IPS-NIHi7 (cell line): Measurements from ENCODE around the gene ACSM6.

ENCODE experiments used
- DNase-seq: peaks from one replicate; pipeline ENCODE4 v3.0.0; 2012; ENCODE audit warnings: mixed read lengths; ENCODE audit errors: extremely low spot score

The ACSM6 gene

DNA sequence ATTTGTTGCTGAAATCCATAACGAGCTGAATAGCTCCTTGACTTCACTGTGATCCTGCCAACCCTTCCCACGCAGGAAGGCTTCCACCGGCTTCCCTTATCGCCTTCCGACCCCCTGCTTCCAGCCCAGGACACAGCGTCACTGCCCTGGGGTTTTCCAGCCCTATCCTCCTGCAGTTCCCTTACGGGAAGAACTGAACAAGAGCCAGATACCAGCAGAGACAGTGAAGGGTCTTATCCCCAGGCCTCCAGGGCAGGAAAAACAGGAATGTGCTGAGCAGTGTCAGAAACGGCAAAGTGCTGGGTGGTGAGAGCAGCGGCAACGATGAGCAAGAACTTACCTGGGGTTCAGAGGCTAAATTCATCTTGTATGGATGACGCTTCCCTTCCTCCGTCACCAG is 74.4 kb downstream of the ACSM6 start:
- no peak for DNase-seq

DNA sequence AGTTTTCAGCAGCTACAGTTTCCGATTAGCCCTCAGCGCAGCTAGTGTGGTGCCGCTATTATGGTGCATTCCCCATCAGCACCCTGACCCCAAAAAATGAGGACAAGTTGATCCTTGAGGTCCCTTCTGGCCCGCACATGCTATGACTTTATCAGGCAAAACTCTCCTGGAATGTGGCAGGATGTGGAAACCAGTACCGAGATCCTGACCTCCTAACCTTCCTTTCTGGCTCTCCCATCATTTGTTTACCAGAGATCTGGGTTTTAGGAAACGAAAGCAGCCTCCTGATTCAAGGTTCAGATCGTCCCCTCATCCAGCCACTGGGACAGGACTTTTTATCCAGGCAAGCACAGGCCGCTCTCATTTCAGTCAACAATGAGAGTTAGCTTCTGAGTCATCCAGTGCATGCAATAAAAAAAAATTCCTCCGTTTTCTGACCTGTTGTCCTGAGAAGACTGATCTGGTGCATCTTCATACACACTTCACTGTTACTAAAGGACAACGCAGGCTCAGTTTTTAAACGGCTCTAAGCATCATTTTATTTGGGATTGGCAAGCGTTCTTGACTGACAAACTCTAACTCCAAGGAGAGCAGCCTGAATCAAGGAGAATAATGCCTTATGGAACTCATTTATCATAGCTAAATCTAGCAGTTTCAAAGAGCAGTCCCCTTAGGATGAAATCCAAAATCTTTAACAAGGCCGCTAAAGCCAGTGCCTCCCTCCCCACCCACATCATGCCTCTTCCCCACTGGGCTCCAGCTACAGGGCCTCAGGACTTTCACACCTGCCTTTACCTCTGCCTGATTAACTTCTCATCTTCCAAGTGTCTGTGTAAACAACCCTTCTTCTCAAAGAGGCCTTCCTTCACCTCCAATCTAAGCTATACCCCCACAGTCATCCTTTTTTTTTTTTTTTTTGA is 79.6 kb downstream of the ACSM6 start:
- DNase-seq = no peak

DNA sequence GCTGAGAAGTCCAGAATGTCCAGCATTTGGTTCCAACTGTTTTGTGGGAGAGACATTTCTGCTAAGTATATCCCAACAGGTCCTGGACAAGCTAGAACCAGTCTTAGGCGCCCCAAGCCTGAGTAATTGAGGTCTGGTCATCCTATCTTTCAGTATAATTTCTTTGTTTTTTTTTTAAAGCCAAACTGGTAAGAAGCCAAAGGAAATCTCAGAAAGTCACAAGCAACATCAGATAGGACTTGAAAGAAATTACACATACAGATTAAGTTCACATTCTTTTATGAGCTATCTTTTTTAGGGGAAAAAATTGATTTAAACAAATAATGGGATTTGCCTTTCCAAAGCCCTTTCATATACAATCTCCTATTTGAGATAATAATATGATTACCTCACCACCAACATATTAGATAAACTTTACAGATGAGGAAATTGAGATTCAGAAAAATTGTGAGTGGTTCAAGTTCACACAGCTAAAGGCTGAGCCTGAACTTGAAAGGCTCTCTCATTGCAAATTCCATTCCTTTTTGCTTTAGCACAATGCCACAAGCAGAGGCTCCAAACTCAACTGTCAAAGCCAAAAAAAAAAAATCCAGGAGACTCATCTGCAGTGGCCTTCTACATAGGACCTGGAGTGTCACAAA is 81.8 kb downstream of the ACSM6 start:
- DNase-seq = no peak

DNA sequence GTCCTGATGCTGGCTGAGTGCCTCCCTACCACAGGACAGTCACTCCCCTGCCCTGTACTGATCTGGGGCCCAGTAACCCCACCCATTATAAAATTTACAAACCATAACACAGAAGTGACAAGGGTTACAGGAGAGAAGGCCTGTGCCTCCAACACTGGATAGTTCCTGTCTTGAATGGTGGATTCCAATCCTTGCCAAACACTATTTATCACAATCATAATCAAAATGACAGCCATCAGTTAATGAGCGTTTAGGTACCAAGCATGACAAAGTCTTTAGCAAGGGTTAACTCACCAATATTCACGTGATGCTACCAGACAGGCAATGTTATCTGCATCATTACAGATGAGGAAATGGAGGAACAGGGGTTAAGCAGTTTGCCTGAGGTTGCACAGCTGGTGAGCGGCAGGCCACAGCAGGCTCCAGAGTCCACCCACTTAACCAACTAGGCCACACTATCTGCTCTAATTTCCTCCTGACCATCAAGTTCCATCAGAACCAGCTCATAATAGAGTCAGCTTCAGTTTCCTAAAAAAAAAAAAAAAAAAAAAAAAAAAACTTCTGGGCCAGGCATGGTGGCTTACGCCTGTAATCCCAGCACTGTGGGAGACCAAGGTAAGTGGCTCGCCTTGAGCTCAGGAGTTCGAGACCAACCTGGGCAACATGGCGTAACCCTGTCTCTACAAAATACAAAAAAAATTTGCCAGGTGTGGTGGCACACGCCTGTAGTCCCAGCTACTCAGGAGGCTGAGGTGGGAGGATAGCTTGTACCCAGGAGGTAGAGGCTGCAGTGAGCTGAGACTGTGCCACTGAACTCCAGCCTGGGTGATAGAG is 82.5 kb downstream of the ACSM6 start:
- DNase-seq = no peak

DNA sequence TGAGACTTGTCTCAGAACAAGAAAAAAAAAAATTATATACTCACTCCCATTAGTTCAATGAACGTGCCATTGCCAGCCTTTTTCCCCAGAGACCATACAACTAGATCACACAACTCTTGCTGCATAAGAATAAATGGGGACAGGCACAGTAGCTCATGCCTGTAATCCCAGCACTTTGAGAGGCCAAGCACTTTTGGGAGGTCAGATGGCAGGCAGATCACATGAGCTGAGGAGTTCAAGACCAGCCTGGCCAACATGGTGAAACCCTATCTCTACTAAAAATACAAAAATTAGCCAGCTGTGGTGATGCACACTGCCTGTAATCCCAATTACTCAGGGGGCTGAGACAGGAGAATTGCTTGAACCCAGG is 83.1 kb downstream of the ACSM6 start:
- DNase-seq = no peak

DNA sequence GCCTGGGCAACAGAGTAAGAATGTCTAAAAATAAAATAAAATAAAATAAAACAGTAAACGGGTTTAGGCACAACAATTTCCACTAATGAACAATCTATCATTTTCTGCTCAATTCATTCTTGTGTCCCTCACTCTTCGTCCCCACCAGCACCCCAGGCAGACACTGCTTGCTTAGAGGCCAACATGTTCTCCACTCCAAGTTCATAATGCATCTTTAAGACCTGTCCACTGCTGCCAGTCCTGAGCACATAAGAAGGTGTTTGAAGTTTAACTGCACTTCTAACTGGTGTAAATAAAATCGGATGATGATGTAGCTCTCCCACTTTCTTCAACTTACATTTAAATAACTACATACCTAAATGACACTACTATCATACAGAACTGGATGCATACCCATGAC is 83.6 kb downstream of the ACSM6 start:
- no peak for DNase-seq
